Stomach (tissue), 4 donors: ENCODE results near the gene CALCOCO2.

Experiments used
- CTCF ChIP-seq, 7 experiments: fragments of 450-650 bp in 4 of 7; fragments of 200-600 bp in 3 of 7; sonication (generic) in 3 of 7; IDR thresholded peaks; one replicate each; pipeline ENCODE4 v1.5.1; 2016 to 2019; ENCODE audit warnings: antibody characterized with exemption in 7 of 7, control low read depth in 2 of 7, mild to moderate bottlenecking in 1 of 7
- POLR2A ChIP-seq, 4 donors: fragments of 450-650 bp; IDR thresholded peaks; one replicate each; pipeline ENCODE4 v1.6.1; 2016; ENCODE audit warnings: antibody characterized with exemption in 4 of 4, control low read depth in 2 of 4, mild to moderate bottlenecking in 1 of 4, moderate library complexity in 1 of 4

- TF ChIP-seq CTCF (IDR thresholded peaks at IDR 0.05) (no peak), POLR2A (IDR thresholded peaks at IDR 0.05) (no peak)
These were observed 13.9 kb upstream of the CALCOCO2 start, which contains the start of gene TTLL6 for GRCh38 chr17:48816774-48817590.
